ENCODE data around the gene UBXN4. TPM values are rescaled to one million over a fixed set of nuclear protein-coding genes. Genes with fewer than 3 reads are reported as not detected.

The UBXN4 gene
- polyA plus RNA-seq, 1 of the 3 experiments (the other 2 are of a cell fraction): 32.7 TPM

- no peak for TF ChIP-seq CTCF (IDR thresholded peaks at IDR 0.05)
- TF ChIP-seq EZH2phosphoT487 (IDR thresholded peaks at IDR 0.05; ENCODE audit: borderline replicate concordance, low read depth): no peak
- TF ChIP-seq FOXJ3 (CRISPR knock-in tag; IDR thresholded peaks at IDR 0.05): no peak
- no peak for TF ChIP-seq RCOR1 (IDR thresholded peaks at IDR 0.05; ENCODE audit: low read length)
- TF ChIP-seq POLR2AphosphoS5 (IDR thresholded peaks at IDR 0.05; ENCODE audit: low read depth, low read length): no peak
- TF ChIP-seq ZBTB33 (IDR thresholded peaks at IDR 0.05; ENCODE audit: borderline replicate concordance, low read depth): no peak
- no peak for TF ChIP-seq SIN3A (IDR thresholded peaks at IDR 0.05; ENCODE audit: borderline replicate concordance, low read depth, low read length)
- TF ChIP-seq JUND (IDR thresholded peaks at IDR 0.05): no peak
- no peaks in the 10 kb centered on the region for H3K9me3 ChIP-seq
- no peak overlapping the region for H3K4me3 ChIP-seq (ENCODE audit: low read depth in 2 of 2, low read length in 1 of 2)
- peaks cover 0 to 4% of the 10 kb centered on the region in 2 experiments; a peak in 1 of 4 replicates for H3K4me1 ChIP-seq (ENCODE audit: control insufficient read depth in 1 of 2, insufficient read depth in 2 of 2, low read depth in 1 of 2, low read length in 1 of 2)
- no peak overlapping the region for H3K9ac ChIP-seq
- ChIA-PET POLR2A (no interaction called here), CTCF (no interaction called here)
- no peak overlapping the region for H3K27ac ChIP-seq (ENCODE audit: low read depth in 2 of 2, low read length in 1 of 2)
- no peak overlapping the region for H3K4me2 ChIP-seq
- no peaks in the 10 kb centered on the region for H3K79me2 ChIP-seq (ENCODE audit: insufficient read depth)
- no peaks in the 10 kb centered on the region for H3K9me2 ChIP-seq
- no peaks in the 10 kb centered on the region for H3K36me3 ChIP-seq (replicated peaks in 1 of 2; ENCODE audit: control insufficient read depth in 1 of 2, insufficient read depth in 2 of 2, low read length in 1 of 2)
- H3K27me3 ChIP-seq (ENCODE audit: insufficient read depth): no peaks in the 10 kb centered on the region
- DNase-seq: no peak
- H3F3A ChIP-seq (replicated peaks; ENCODE audit: insufficient read depth): no peaks in the 10 kb centered on the region
- WGBS (ENCODE audit: low lambda C conversion rate): 56% methylated on average over 9 of the region's 9 CpGs
- H4K20me1 ChIP-seq (ENCODE audit: insufficient read depth): no peaks in the 10 kb centered on the region
- no peak overlapping the region for H2AFZ ChIP-seq (ENCODE audit: low read depth)
Measured at GRCh38 chr2:135820003-135820618, 78.5 kb downstream of the UBXN4 start.

- Histone ChIP-seq H3K79me2 (ENCODE audit: insufficient read depth) (no peaks in the 10 kb centered on the region), H2AFZ (ENCODE audit: low read depth) (no peak overlapping the region), H3K36me3 (replicated peaks in 1 of 2; ENCODE audit: control insufficient read depth in 1 of 2, insufficient read depth in 2 of 2, low read length in 1 of 2) (no peaks in the 10 kb centered on the region), H3K4me2 (no peak overlapping the region), H3K9ac (no peak overlapping the region), H4K20me1 (ENCODE audit: insufficient read depth) (no peaks in the 10 kb centered on the region), H3K9me2 (no peaks in the 10 kb centered on the region), H3K4me1 (ENCODE audit: control insufficient read depth in 1 of 2, insufficient read depth in 2 of 2, low read depth in 1 of 2, low read length in 1 of 2) (peaks cover 0 to 4% of the 10 kb centered on the region in 2 experiments; a peak in 1 of 4 replicates), H3F3A (replicated peaks; ENCODE audit: insufficient read depth) (no peaks in the 10 kb centered on the region), H3K27ac (ENCODE audit: low read depth in 2 of 2, low read length in 1 of 2) (no peak overlapping the region), H3K4me3 (ENCODE audit: low read depth in 2 of 2, low read length in 1 of 2) (no peak overlapping the region), H3K9me3 (no peaks in the 10 kb centered on the region), H3K27me3 (ENCODE audit: insufficient read depth) (no peaks in the 10 kb centered on the region)
- WGBS (ENCODE audit: low lambda C conversion rate): 61% methylated on average over 2 of the region's 2 CpGs
- DNase-seq: no peak
- ChIA-PET CTCF (interaction anchor here (1.3 kb wide), 1 partner anchor 24 kb away, joined by 3 read pairs; no protein-coding TSS in a partner anchor), POLR2A (no interaction called here)
- TF ChIP-seq RAD21 (IDR thresholded peaks at IDR 0.05; ENCODE audit: low read length) (no peak), EP300 (IDR thresholded peaks at IDR 0.05; ENCODE audit: borderline replicate concordance in 1 of 2, low read depth in 1 of 2, low read length in 1 of 2) (no peak), TAF1 (IDR thresholded peaks at IDR 0.05; ENCODE audit: borderline replicate concordance, low read depth, low read length) (no peak), USF2 (IDR thresholded peaks at IDR 0.05; ENCODE audit: borderline replicate concordance, low read depth, low read length) (no peak), YY1 (IDR thresholded peaks at IDR 0.05; ENCODE audit: low read depth) (no peak), MEF2A (IDR thresholded peaks at IDR 0.05; ENCODE audit: borderline replicate concordance, low read depth) (no peak), SIN3A (IDR thresholded peaks at IDR 0.05; ENCODE audit: borderline replicate concordance, low read depth, low read length) (no peak), NFIC (IDR thresholded peaks at IDR 0.05; ENCODE audit: borderline replicate concordance) (no peak), FOXM1 (IDR thresholded peaks at IDR 0.05; ENCODE audit: low read depth) (no peak), REST (IDR thresholded peaks at IDR 0.05; ENCODE audit: low read depth, low read length) (no peak), USF1 (IDR thresholded peaks at IDR 0.05; ENCODE audit: borderline replicate concordance, low read depth) (no peak), ELF1 (IDR thresholded peaks at IDR 0.05) (no peak)
Measured at GRCh38 chr2:135821190-135821589, 79.5 kb downstream of the UBXN4 start.
